Karpas-422 (cell line): ENCODE measurements around the gene TBC1D22B. TPM values are rescaled to one million over a fixed set of nuclear protein-coding genes. Genes with fewer than 3 reads are reported as not detected.
A peak's percentile ranks its signal among the peaks of the same experiment; 100 is the strongest.
"Not testable (repeated sequence)": the region's sequence is repeated elsewhere in the genome, so short reads cannot be mapped to it uniquely, and the experiment has no call there.

Experiments
- DNase-seq: peaks from one replicate; pipeline ENCODE4 v3.0.0-alpha.2; 2015
- H2AFZ ChIP-seq: fragments of 200-600 bp; sonication (generic); 2 replicates; pipeline ENCODE4 v1.6.1; 2014; ENCODE audit warnings: antibody characterized with exemption, low read length, mixed read lengths
- H3K27ac ChIP-seq: fragments of 200-600 bp; sonication (generic); 2 replicates; pipeline ENCODE4 v1.5.1; 2014; ENCODE audit warnings: mild to moderate bottlenecking, low read length, moderate library complexity
- H3K27me3 ChIP-seq: fragments of 200-600 bp; sonication (generic); 2 replicates; pipeline ENCODE4 v1.6.1; 2014; ENCODE audit warnings: low read length, mixed read lengths
- H3K36me3 ChIP-seq: fragments of 200-600 bp; sonication (generic); 2 replicates; pipeline ENCODE4 v1.6.1; 2014; ENCODE audit warnings: low read length, mixed read lengths; ENCODE audit not compliant: insufficient read depth
- H3K4me1 ChIP-seq: fragments of 200-600 bp; sonication (generic); 2 replicates; pipeline ENCODE4 v1.6.1; 2014; ENCODE audit warnings: mild to moderate bottlenecking, low read length, mixed read lengths
- H3K4me2 ChIP-seq: fragments of 200-600 bp; sonication (generic); 2 replicates; pipeline ENCODE4 v1.6.1; 2014; ENCODE audit warnings: low read length, low read depth, mild to moderate bottlenecking; ENCODE audit not compliant: poor library complexity, severe bottlenecking
- H3K4me3 ChIP-seq: fragments of 200-600 bp; sonication (generic); 2 replicates; pipeline ENCODE4 v1.5.1; 2014; ENCODE audit warnings: mild to moderate bottlenecking, antibody characterized with exemption, low read length, mixed read lengths
- H3K79me2 ChIP-seq: fragments of 200-600 bp; sonication (generic); 2 replicates; pipeline ENCODE4 v1.6.1; 2014; ENCODE audit warnings: mild to moderate bottlenecking, low read length, mixed read lengths
- H3K9ac ChIP-seq: fragments of 200-600 bp; sonication (generic); 2 replicates; pipeline ENCODE4 v1.6.0; 2014; ENCODE audit warnings: low read length
- H3K9me2 ChIP-seq: fragments of 200-600 bp; sonication (generic), shearing (Covaris generic); replicated peaks from 2 replicates; pipeline ENCODE4 v1.6.0; 2014; ENCODE audit warnings: mild to moderate bottlenecking, low read length, moderate library complexity; ENCODE audit not compliant: insufficient read depth
- H3K9me3 ChIP-seq: fragments of 300-700, 200-600 bp; sonication (generic); 2 replicates; pipeline ENCODE4 v1.6.1; 2014; ENCODE audit warnings: low read length, mixed read lengths
- H4K20me1 ChIP-seq: fragments of 200-600 bp; sonication (generic); 2 replicates; pipeline ENCODE4 v1.6.1; 2014; ENCODE audit warnings: mild to moderate bottlenecking, antibody characterized with exemption, low read length, low read depth; ENCODE audit not compliant: insufficient read depth
- total RNA-seq: library from RNA; depleted of rRNA; stranded (reverse); fragments of >200 nt; shearing (Covaris generic); gene quantifications from 2 replicates; pipeline ENCODE4 v1.2.3, GENCODE V29; 2014; ENCODE audit warnings: low replicate concordance

The TBC1D22B gene
- total RNA-seq, 1 experiment from 2014 or later = 9.2 TPM

- DNase-seq = no peak
- no peak overlapping the region for H3K9ac ChIP-seq
- H3K27me3 ChIP-seq = no peaks in the 10 kb centered on the region
- no peaks in the 10 kb centered on the region for H3K9me2 ChIP-seq
- peaks cover 17% of the 10 kb centered on the region; the same call in 1 of the 2 replicates for H3K36me3 ChIP-seq
- no peak overlapping the region for H2AFZ ChIP-seq
- no peak overlapping the region for H3K4me3 ChIP-seq
- H3K79me2 ChIP-seq = no peaks in the 10 kb centered on the region
- peaks cover 6% of the 10 kb centered on the region for H3K4me1 ChIP-seq
- no peak overlapping the region for H3K4me2 ChIP-seq
- H3K9me3 ChIP-seq = no peaks in the 10 kb centered on the region
- no peak overlapping the region for H3K27ac ChIP-seq
- H4K20me1 ChIP-seq = no peaks in the 10 kb centered on the region
Measured at GRCh38 chr6:37293426-37293825, 35.9 kb downstream of the TBC1D22B start.

GRCh38 chr6:37297637-37298036 is 40.1 kb downstream of the TBC1D22B start:
- not testable (repeated sequence) for H2AFZ ChIP-seq, H3K4me2 ChIP-seq, H3K9me2 ChIP-seq, H3K79me2 ChIP-seq, H3K4me1 ChIP-seq, H4K20me1 ChIP-seq, H3K27ac ChIP-seq, H3K9me3 ChIP-seq, H3K9ac ChIP-seq, H3K27me3 ChIP-seq, DNase-seq, H3K4me3 ChIP-seq, H3K36me3 ChIP-seq

- Histone ChIP-seq H3K9me2 (no peaks in the 10 kb centered on the region), H3K36me3 (peaks cover 9% of the 10 kb centered on the region; the same call in 1 of the 2 replicates), H3K27me3 (no peaks in the 10 kb centered on the region), H4K20me1 (no peaks in the 10 kb centered on the region), H3K4me3 (no peak overlapping the region), H3K27ac (no peak overlapping the region), H3K4me1 (peaks cover 12% of the 10 kb centered on the region), H3K79me2 (no peaks in the 10 kb centered on the region), H3K9me3 (no peaks in the 10 kb centered on the region), H3K9ac (no peak overlapping the region), H3K4me2 (no peak overlapping the region), H2AFZ (no peak overlapping the region)
- no peak for DNase-seq
Measured at GRCh38 chr6:37298958-37299357, 41.4 kb downstream of the TBC1D22B start.

- H4K20me1 ChIP-seq = no peaks in the 10 kb centered on the region
- H3K79me2 ChIP-seq = no peaks in the 10 kb centered on the region
- no peak overlapping the region for H3K27ac ChIP-seq
- no peaks in the 10 kb centered on the region for H3K9me3 ChIP-seq
- no peak overlapping the region for H2AFZ ChIP-seq
- H3K9me2 ChIP-seq = no peaks in the 10 kb centered on the region
- no peak overlapping the region for H3K4me3 ChIP-seq
- peaks cover 6% of the 10 kb centered on the region; the same call in 1 of the 2 replicates for H3K4me1 ChIP-seq
- peaks cover 3% of the 10 kb centered on the region; the same call in 1 of the 2 replicates for H3K36me3 ChIP-seq
- H3K9ac ChIP-seq = no peak overlapping the region
- no peak for DNase-seq
- no peak overlapping the region for H3K4me2 ChIP-seq
- H3K27me3 ChIP-seq = no peaks in the 10 kb centered on the region
Measured at GRCh38 chr6:37299990-37300389, 42.4 kb downstream of the TBC1D22B start.

- Histone ChIP-seq H3K4me2 (no peak overlapping the region), H3K36me3 (no peaks in the 10 kb centered on the region), H3K9me3 (no peaks in the 10 kb centered on the region)
Measured at GRCh38 chr6:37302086-37302686, 44.6 kb downstream of the TBC1D22B start.

GRCh38 chr6:37303091-37303660 is 45.6 kb downstream of the TBC1D22B start:
- Histone ChIP-seq H2AFZ (no peak overlapping the region), H3K4me2 (no peak overlapping the region), H3K9ac (no peak overlapping the region), H3K9me2 (no peaks in the 10 kb centered on the region), H3K9me3 (no peaks in the 10 kb centered on the region), H3K4me3 (no peak overlapping the region), H3K4me1 (peaks cover 6% of the 10 kb centered on the region; the same call in 1 of the 2 replicates), H3K36me3 (no peaks in the 10 kb centered on the region), H4K20me1 (no peaks in the 10 kb centered on the region), H3K27ac (no peak overlapping the region), H3K79me2 (no peaks in the 10 kb centered on the region), H3K27me3 (no peaks in the 10 kb centered on the region)
- DNase-seq = no peak

More at GRCh38 chr6:37302086-37302686, 44.6 kb downstream of the TBC1D22B start:
- H3K4me3 ChIP-seq = no peak overlapping the region
- H3K9me2 ChIP-seq = no peaks in the 10 kb centered on the region
- no peak for DNase-seq
- peaks cover 6% of the 10 kb centered on the region; the same call in 1 of the 2 replicates for H3K4me1 ChIP-seq
- H4K20me1 ChIP-seq = no peaks in the 10 kb centered on the region
- no peaks in the 10 kb centered on the region for H3K79me2 ChIP-seq
- H3K27me3 ChIP-seq = no peaks in the 10 kb centered on the region
- no peak overlapping the region for H3K27ac ChIP-seq
- no peak overlapping the region for H3K9ac ChIP-seq
- H2AFZ ChIP-seq = no peak overlapping the region

GRCh38 chr6:37303891-37304503 is 46.4 kb downstream of the TBC1D22B start:
- H3K27ac ChIP-seq = no peak overlapping the region
- H3K9ac ChIP-seq = no peak overlapping the region
- DNase-seq = peak; percentile 75
- H3K4me1 ChIP-seq = peaks cover 6% of the 10 kb centered on the region; the same call in 1 of the 2 replicates
- H2AFZ ChIP-seq = no peak overlapping the region
- no peaks in the 10 kb centered on the region for H3K36me3 ChIP-seq
- H3K9me2 ChIP-seq = no peaks in the 10 kb centered on the region
- H3K9me3 ChIP-seq = no peaks in the 10 kb centered on the region
- no peak overlapping the region for H3K4me2 ChIP-seq
- no peaks in the 10 kb centered on the region for H4K20me1 ChIP-seq
- H3K4me3 ChIP-seq = no peak overlapping the region
- H3K79me2 ChIP-seq = no peaks in the 10 kb centered on the region
- no peaks in the 10 kb centered on the region for H3K27me3 ChIP-seq

GRCh38 chr6:37304766-37305165 is 47.2 kb downstream of the TBC1D22B start:
- Histone ChIP-seq H3K79me2 (no peaks in the 10 kb centered on the region), H3K27me3 (no peaks in the 10 kb centered on the region), H3K27ac (no peak overlapping the region), H4K20me1 (no peaks in the 10 kb centered on the region), H3K4me1 (peaks cover 6% of the 10 kb centered on the region; the same call in 1 of the 2 replicates), H3K9me2 (no peaks in the 10 kb centered on the region), H2AFZ (no peak overlapping the region), H3K4me3 (no peak overlapping the region), H3K9me3 (no peaks in the 10 kb centered on the region), H3K36me3 (no peaks in the 10 kb centered on the region), H3K4me2 (no peak overlapping the region), H3K9ac (no peak overlapping the region)
- DNase-seq = no peak
